IMR-90 (cell line): ENCODE results near the gene RCBTB2. TPM values are rescaled to one million over a fixed set of nuclear protein-coding genes. Genes with fewer than 3 reads are reported as not detected.

Source experiments
- ATAC-seq: fragments of 200-7000 bp; cut with Tn5 transposase; 2 replicates; pipeline ENCODE4 v1.9.1; 2020; ENCODE audit warnings: low read depth, mild to moderate bottlenecking, moderate library complexity
- BruUV-seq: library from RNA; stranded (reverse); fragments of 400-500 nt; replicated peaks from 2 replicates; lab custom pipeline; 2021; lab: Mats Ljungman, UMichigan
- CTCF ChIA-PET: fragments of 300-600 bp; formaldehyde crosslinking; extraction: SDS; loops from one replicate; lab custom pipeline; 2021; ENCODE audit warnings: antibody characterized with exemption; lab: Yijun Ruan, JAX
- POLR2A ChIA-PET: fragments of 300-600 bp; sonication (Branson Sonifier 250); formaldehyde crosslinking; loops from one replicate; lab custom pipeline; 2022; ENCODE audit warnings: antibody characterized with exemption; ENCODE audit not compliant: unreplicated experiment; lab: Charles Lee
- DNase-seq: peaks from one replicate; pipeline ENCODE4 v3.0.0; 2013
- H2AFZ ChIP-seq: replicated peaks from 2 replicates; pipeline ENCODE3; 2013; ENCODE audit warnings: low read length, mild to moderate bottlenecking; ENCODE audit not compliant: poor library complexity
- H2AK5ac ChIP-seq: 2 replicates; pipeline ENCODE4 v1.6.1; 2013; ENCODE audit warnings: low read depth, low read length, inconsistent platforms
- H2AK9ac ChIP-seq: replicated peaks from 2 replicates; pipeline ENCODE3; 2013; ENCODE audit warnings: mild to moderate bottlenecking, low read depth, low read length, moderate library complexity; ENCODE audit not compliant: poor library complexity
- H2BK120ac ChIP-seq: 2 replicates; pipeline ENCODE4 v1.6.1; 2013; ENCODE audit warnings: low read depth, low read length, inconsistent platforms
- H2BK15ac ChIP-seq: 3 replicates; pipeline ENCODE4 v1.6.1; 2013; ENCODE audit warnings: low read depth, low read length, inconsistent platforms
- H2BK20ac ChIP-seq: 2 replicates; pipeline ENCODE4 v1.6.1; 2013; ENCODE audit warnings: low read depth, mild to moderate bottlenecking, inconsistent platforms, low read length, moderate library complexity
- H2BK5ac ChIP-seq: 2 replicates; pipeline ENCODE4 v1.6.1; 2013; ENCODE audit warnings: mild to moderate bottlenecking, low read depth, low read length, inconsistent platforms; ENCODE audit not compliant: poor library complexity, severe bottlenecking
- H3K14ac ChIP-seq: replicated peaks from 2 replicates; pipeline ENCODE4 v1.6.1; 2013; ENCODE audit warnings: low read depth, low read length, inconsistent platforms
- H3K18ac ChIP-seq: 2 replicates; pipeline ENCODE4 v1.6.1; 2013; ENCODE audit warnings: low read depth, low read length, control low read depth
- H3K23ac ChIP-seq: 2 replicates; pipeline ENCODE4 v1.6.1; 2013; ENCODE audit warnings: low read depth, low read length, inconsistent platforms
- H3K27ac ChIP-seq: 2 replicates; pipeline ENCODE4 v1.5.1; 2013; ENCODE audit warnings: mild to moderate bottlenecking, control low read depth, low read length; ENCODE audit not compliant: insufficient read depth
- H3K27me3 ChIP-seq: 2 replicates; pipeline ENCODE4 v1.6.1; 2013; ENCODE audit warnings: low read length; ENCODE audit not compliant: control insufficient read depth, insufficient read depth
- H3K36me3 ChIP-seq: 2 replicates; pipeline ENCODE4 v1.6.1; 2013; ENCODE audit warnings: low read length, mixed read lengths; ENCODE audit not compliant: control insufficient read depth, insufficient read depth
- H3K4ac ChIP-seq: 2 replicates; pipeline ENCODE4 v1.6.1; 2013; ENCODE audit warnings: low read depth, low read length, inconsistent platforms
- H3K4me1 ChIP-seq: 2 replicates; pipeline ENCODE4 v1.6.1; 2013; ENCODE audit warnings: low read length, mixed read lengths; ENCODE audit not compliant: control insufficient read depth, insufficient read depth
- H3K4me2 ChIP-seq: 2 replicates; pipeline ENCODE4 v1.6.1; 2013; ENCODE audit warnings: low read depth, mild to moderate bottlenecking, control low read depth, low read length, moderate library complexity
- H3K4me3 ChIP-seq: 2 replicates; pipeline ENCODE4 v1.5.1; 2013; ENCODE audit warnings: low read depth, mild to moderate bottlenecking, control low read depth, low read length, moderate library complexity; ENCODE audit not compliant: insufficient read depth
- H3K56ac ChIP-seq: 2 replicates; pipeline ENCODE4 v1.6.1; 2013; ENCODE audit warnings: low read length, inconsistent platforms; ENCODE audit not compliant: insufficient read depth; ENCODE audit errors: extremely low read depth
- H3K79me1 ChIP-seq, 2 experiments: 2 replicates each; pipeline ENCODE4 v1.6.1; 2013; ENCODE audit warnings: low read length in 2 of 2, inconsistent platforms in 1 of 2, low read depth in 1 of 2
- H3K9ac ChIP-seq: 2 replicates; pipeline ENCODE4 v1.6.1; 2013; ENCODE audit warnings: low read depth, low read length, control low read depth
- H3K9me1 ChIP-seq: 2 replicates; pipeline ENCODE4 v1.6.1; 2013; ENCODE audit warnings: low read length, inconsistent platforms; ENCODE audit not compliant: insufficient read depth
- H3K9me3 ChIP-seq: 2 replicates; pipeline ENCODE4 v1.6.1; 2013; ENCODE audit warnings: low read length; ENCODE audit not compliant: control insufficient read depth, insufficient read depth
- H4K20me1 ChIP-seq: 2 replicates; pipeline ENCODE4 v1.6.1; 2013; ENCODE audit warnings: low read length, inconsistent platforms; ENCODE audit not compliant: insufficient read depth
- H4K5ac ChIP-seq: 2 replicates; pipeline ENCODE4 v1.6.1; 2013; ENCODE audit warnings: mild to moderate bottlenecking, low read depth, low read length, control low read depth
- H4K8ac ChIP-seq, 2 experiments: 2 replicates each; pipeline ENCODE4 v1.6.1; 2013; ENCODE audit warnings: low read depth in 2 of 2, low read length in 2 of 2, control low read depth in 1 of 2, inconsistent platforms in 1 of 2
- H4K91ac ChIP-seq: 2 replicates; pipeline ENCODE4 v1.6.1; 2013; ENCODE audit warnings: low read depth, low read length, inconsistent platforms; ENCODE audit not compliant: insufficient read depth
- BHLHE40 ChIP-seq: fragments of 150-350 bp; IDR thresholded peaks from 2 replicates; pipeline ENCODE4 v1.6.1; 2016; ENCODE audit warnings: mild to moderate bottlenecking, low read depth, low read length
- CEBPB ChIP-seq: IDR thresholded peaks from 2 replicates; pipeline ENCODE4 v1.6.1; 2012; ENCODE audit warnings: low read depth, low read length, improper control_type of control experiment
- CHD1 ChIP-seq: IDR thresholded peaks from 2 replicates; pipeline ENCODE4 v1.6.1; 2012; ENCODE audit warnings: low read depth, low read length, improper control_type of control experiment
- FOS ChIP-seq: fragments of 150-350 bp; IDR thresholded peaks from 2 replicates; pipeline ENCODE4 v1.6.1; 2016; ENCODE audit warnings: low read depth, low read length
- MAFK ChIP-seq: IDR thresholded peaks from 2 replicates; pipeline ENCODE4 v1.6.1; 2012; ENCODE audit warnings: low read depth, low read length, improper control_type of control experiment
- MAZ ChIP-seq: IDR thresholded peaks from 2 replicates; pipeline ENCODE4 v1.6.1; 2012; ENCODE audit warnings: low read depth, mild to moderate bottlenecking, low read length, improper control_type of control experiment, moderate library complexity, borderline replicate concordance
- MXI1 ChIP-seq: IDR thresholded peaks from 2 replicates; pipeline ENCODE4 v1.6.1; 2012; ENCODE audit warnings: low read depth, mild to moderate bottlenecking, low read length, moderate library complexity, borderline replicate concordance
- NFE2L2 ChIP-seq: fragments of 150-350 bp; IDR thresholded peaks from 2 replicates; pipeline ENCODE4 v1.6.1; 2016; ENCODE audit warnings: low read depth, mild to moderate bottlenecking, low read length
- POLR2A ChIP-seq: IDR thresholded peaks from 2 replicates; pipeline ENCODE4 v1.6.1; 2012; ENCODE audit warnings: mild to moderate bottlenecking, low read depth, low read length
- RAD21 ChIP-seq: IDR thresholded peaks from 2 replicates; pipeline ENCODE4 v1.6.1; 2012; ENCODE audit warnings: low read length, improper control_type of control experiment
- RCOR1 ChIP-seq: IDR thresholded peaks from 2 replicates; pipeline ENCODE4 v1.6.1; 2012; ENCODE audit warnings: mild to moderate bottlenecking, low read length, improper control_type of control experiment; ENCODE audit not compliant: insufficient replicate concordance
- RFX5 ChIP-seq: IDR thresholded peaks from 2 replicates; pipeline ENCODE4 v1.8.0; 2012; ENCODE audit warnings: low read depth, mild to moderate bottlenecking, low read length, moderate library complexity
- SMC3 ChIP-seq: fragments of 150-350 bp; IDR thresholded peaks from 2 replicates; pipeline ENCODE4 v1.6.1; 2016; ENCODE audit warnings: low read depth, mild to moderate bottlenecking, antibody characterized with exemption, low read length, moderate library complexity
- dilution Hi-C: fragments of 300-500 bp; cut with HindIII; formaldehyde crosslinking; loops from one replicate; pipeline ENCODE4 v1.14.3; 2018; ENCODE audit warnings: low sequenced_read_pairs; ENCODE audit not compliant: unreplicated experiment
- in situ Hi-C: fragments of 300-500 bp; cut with MboI; formaldehyde crosslinking; loops from 3 replicates; pipeline ENCODE4 v1.14.3; 2019; ENCODE audit warnings: low sequenced_read_pairs, inconsistent platforms, mixed read lengths
- intact Hi-C: fragments of 100-400 bp; cut with micrococcal nuclease; formaldehyde crosslinking; loops from 2 replicates; pipeline ENCODE4 v1.10.0; 2022
- polyA plus RNA-seq, 3 experiments: library from polyadenylated mRNA; depleted of rRNA; stranded (reverse); fragments of >200 nt; gene quantifications; 2 replicates each; pipeline ENCODE4 v1.2.3, GENCODE V29; 2012; ENCODE audit warnings: low replicate concordance in 1 of 3
- total RNA-seq: library from RNA; depleted of rRNA; stranded (reverse); fragments of >200 nt; gene quantifications from 2 replicates; pipeline ENCODE4 v1.2.3, GENCODE V29; 2012
- TF ChIP-seq, protein P1 (sequence below): conservative IDR thresholded peaks from 2 replicates; pipeline ENCODE4 v1.5.1; 2012; ENCODE audit warnings: mild to moderate bottlenecking, low read depth, low read length, improper control_type of control experiment
- TF ChIP-seq, protein P2 (sequence below): fragments of 150-350 bp; IDR thresholded peaks from 2 replicates; pipeline ENCODE4 v1.6.1; 2017; ENCODE audit warnings: mild to moderate bottlenecking, antibody characterized with exemption, low read length, low read depth
- TF ChIP-seq, protein P3 (sequence below): fragments of 150-350 bp; IDR thresholded peaks from 2 replicates; pipeline ENCODE4 v1.6.1; 2016; ENCODE audit warnings: low read depth, mild to moderate bottlenecking, low read length, moderate library complexity, borderline replicate concordance

The RCBTB2 gene
- total and polyA plus RNA-seq, 2 of the 4 experiments (the other 2 are of a cell fraction), result 4.0 to 5.2 TPM

DNA sequence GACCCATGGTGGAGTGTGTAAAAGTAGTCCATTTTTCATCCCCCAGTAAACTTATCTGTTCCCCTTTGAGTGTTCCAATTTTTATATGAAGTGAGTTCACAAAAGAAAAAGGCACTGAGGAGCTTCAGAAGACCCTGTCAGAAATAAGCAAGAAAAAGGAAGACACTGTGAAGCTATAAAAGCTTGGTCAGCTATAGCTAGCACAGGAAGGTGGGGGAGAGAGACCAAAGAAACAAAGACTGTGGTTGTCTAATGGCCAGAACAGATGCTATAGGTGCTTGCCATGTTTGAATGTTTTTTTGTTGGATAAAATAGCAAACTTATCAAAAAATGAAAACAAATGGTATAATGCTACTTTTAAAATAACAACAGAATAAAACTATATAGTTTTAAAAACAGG is 46.5 kb downstream of the RCBTB2 start:
- no peak overlapping the region for H3K27ac ChIP-seq
- H2BK5ac ChIP-seq, result no peak overlapping the region
- no peaks in the 10 kb centered on the region for H3K4me1 ChIP-seq
- no peak overlapping the region for H3K14ac ChIP-seq
- no peaks in the 10 kb centered on the region for H3K27me3 ChIP-seq
- no peaks in the 10 kb centered on the region for H3K9me3 ChIP-seq
- ChIA-PET CTCF (no interaction called here), POLR2A (no interaction called here)
- H2BK15ac ChIP-seq, result no peak overlapping the region
- H3K4me2 ChIP-seq, result no peak overlapping the region
- H4K5ac ChIP-seq, result no peak overlapping the region
- ATAC-seq, result no peak
- H2BK20ac ChIP-seq, result no peak overlapping the region
- no peak overlapping the region for H3K56ac ChIP-seq
- H3K9ac ChIP-seq, result no peak overlapping the region
- no peak overlapping the region for H4K8ac ChIP-seq
- no peak for DNase-seq
- H3K23ac ChIP-seq, result no peak overlapping the region
- H2AFZ ChIP-seq, result no peak overlapping the region
- H3K9me1 ChIP-seq, result no peaks in the 10 kb centered on the region
- H4K20me1 ChIP-seq, result no peaks in the 10 kb centered on the region
- no peak overlapping the region for H3K18ac ChIP-seq
- in situ Hi-C loops (no loop called here), dilution Hi-C loops (no loop called here), intact Hi-C loops (no loop called here)
- H3K79me1 ChIP-seq, result no peaks in the 10 kb centered on the region
- no peak overlapping the region for H2BK120ac ChIP-seq
- no peak overlapping the region for H2AK5ac ChIP-seq
- TF ChIP-seq POLR2A (no peak), RAD21 (no peak), SMC3 (no peak), MAZ (no peak), CHD1 (no peak), RCOR1 (no peak), RFX5 (no peak), NFE2L2 (no peak), MXI1 (no peak), FOS (no peak), CEBPB (no peak), BHLHE40 (no peak), MAFK (no peak)
- TF ChIP-seq, protein P1, sequence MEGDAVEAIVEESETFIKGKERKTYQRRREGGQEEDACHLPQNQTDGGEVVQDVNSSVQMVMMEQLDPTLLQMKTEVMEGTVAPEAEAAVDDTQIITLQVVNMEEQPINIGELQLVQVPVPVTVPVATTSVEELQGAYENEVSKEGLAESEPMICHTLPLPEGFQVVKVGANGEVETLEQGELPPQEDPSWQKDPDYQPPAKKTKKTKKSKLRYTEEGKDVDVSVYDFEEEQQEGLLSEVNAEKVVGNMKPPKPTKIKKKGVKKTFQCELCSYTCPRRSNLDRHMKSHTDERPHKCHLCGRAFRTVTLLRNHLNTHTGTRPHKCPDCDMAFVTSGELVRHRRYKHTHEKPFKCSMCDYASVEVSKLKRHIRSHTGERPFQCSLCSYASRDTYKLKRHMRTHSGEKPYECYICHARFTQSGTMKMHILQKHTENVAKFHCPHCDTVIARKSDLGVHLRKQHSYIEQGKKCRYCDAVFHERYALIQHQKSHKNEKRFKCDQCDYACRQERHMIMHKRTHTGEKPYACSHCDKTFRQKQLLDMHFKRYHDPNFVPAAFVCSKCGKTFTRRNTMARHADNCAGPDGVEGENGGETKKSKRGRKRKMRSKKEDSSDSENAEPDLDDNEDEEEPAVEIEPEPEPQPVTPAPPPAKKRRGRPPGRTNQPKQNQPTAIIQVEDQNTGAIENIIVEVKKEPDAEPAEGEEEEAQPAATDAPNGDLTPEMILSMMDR, result no peak
- TF ChIP-seq, protein P2, sequence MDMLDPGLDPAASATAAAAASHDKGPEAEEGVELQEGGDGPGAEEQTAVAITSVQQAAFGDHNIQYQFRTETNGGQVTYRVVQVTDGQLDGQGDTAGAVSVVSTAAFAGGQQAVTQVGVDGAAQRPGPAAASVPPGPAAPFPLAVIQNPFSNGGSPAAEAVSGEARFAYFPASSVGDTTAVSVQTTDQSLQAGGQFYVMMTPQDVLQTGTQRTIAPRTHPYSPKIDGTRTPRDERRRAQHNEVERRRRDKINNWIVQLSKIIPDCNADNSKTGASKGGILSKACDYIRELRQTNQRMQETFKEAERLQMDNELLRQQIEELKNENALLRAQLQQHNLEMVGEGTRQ, result no peak
- TF ChIP-seq, protein P3, sequence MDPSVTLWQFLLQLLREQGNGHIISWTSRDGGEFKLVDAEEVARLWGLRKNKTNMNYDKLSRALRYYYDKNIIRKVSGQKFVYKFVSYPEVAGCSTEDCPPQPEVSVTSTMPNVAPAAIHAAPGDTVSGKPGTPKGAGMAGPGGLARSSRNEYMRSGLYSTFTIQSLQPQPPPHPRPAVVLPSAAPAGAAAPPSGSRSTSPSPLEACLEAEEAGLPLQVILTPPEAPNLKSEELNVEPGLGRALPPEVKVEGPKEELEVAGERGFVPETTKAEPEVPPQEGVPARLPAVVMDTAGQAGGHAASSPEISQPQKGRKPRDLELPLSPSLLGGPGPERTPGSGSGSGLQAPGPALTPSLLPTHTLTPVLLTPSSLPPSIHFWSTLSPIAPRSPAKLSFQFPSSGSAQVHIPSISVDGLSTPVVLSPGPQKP, result no peak
- no peak overlapping the region for H3K4ac ChIP-seq
- BruUV-seq, result no TSS peak
- H3K36me3 ChIP-seq, result no peaks in the 10 kb centered on the region
- H2AK9ac ChIP-seq, result no peak overlapping the region
- H4K91ac ChIP-seq, result no peak overlapping the region
- H3K4me3 ChIP-seq, result no peak overlapping the region
